ENCODE data around the gene CCDC91. TPM values are rescaled to one million over a fixed set of nuclear protein-coding genes. Genes with fewer than 3 reads are reported as not detected.

Gene CCDC91
- polyA plus RNA-seq, 1 donor (not counting 4 experiments of a cell fraction or from before 2014, with no cell fraction given), result 26.5 TPM

- TF ChIP-seq EZH2 (IDR thresholded peaks at IDR 0.05; ENCODE audit: low read length), result no peak
- TF ChIP-seq, protein P1, sequence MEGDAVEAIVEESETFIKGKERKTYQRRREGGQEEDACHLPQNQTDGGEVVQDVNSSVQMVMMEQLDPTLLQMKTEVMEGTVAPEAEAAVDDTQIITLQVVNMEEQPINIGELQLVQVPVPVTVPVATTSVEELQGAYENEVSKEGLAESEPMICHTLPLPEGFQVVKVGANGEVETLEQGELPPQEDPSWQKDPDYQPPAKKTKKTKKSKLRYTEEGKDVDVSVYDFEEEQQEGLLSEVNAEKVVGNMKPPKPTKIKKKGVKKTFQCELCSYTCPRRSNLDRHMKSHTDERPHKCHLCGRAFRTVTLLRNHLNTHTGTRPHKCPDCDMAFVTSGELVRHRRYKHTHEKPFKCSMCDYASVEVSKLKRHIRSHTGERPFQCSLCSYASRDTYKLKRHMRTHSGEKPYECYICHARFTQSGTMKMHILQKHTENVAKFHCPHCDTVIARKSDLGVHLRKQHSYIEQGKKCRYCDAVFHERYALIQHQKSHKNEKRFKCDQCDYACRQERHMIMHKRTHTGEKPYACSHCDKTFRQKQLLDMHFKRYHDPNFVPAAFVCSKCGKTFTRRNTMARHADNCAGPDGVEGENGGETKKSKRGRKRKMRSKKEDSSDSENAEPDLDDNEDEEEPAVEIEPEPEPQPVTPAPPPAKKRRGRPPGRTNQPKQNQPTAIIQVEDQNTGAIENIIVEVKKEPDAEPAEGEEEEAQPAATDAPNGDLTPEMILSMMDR (optimal IDR thresholded peaks at IDR 0.05 in 1 of 3, IDR thresholded peaks at IDR 0.05 in 1 of 3, conservative IDR thresholded peaks at IDR 0.05 in 1 of 3; ENCODE audit: extremely low read depth in 1 of 3, insufficient read depth in 2 of 3, low read length in 3 of 3), result no peak
- DNase-seq (ENCODE audit: low read depth, low spot score), result no peak
- Histone ChIP-seq H3K27me3 (ENCODE audit: control insufficient read depth, extremely low read depth, insufficient read depth, low read length) (no peaks in the 10 kb centered on the region), H3K4me1 (ENCODE audit: control insufficient read depth, extremely low read depth, insufficient read depth, low read length) (no peaks in the 10 kb centered on the region), H3K9ac (ENCODE audit: control insufficient read depth, extremely low read depth, insufficient read depth, low read length) (no peak overlapping the region), H3K9me3 (ENCODE audit: control insufficient read depth, low read depth, low read length) (no peaks in the 10 kb centered on the region), H4K20me1 (ENCODE audit: control insufficient read depth, extremely low read depth, insufficient read depth, low read length) (no peaks in the 10 kb centered on the region), H3K9me1 (ENCODE audit: control insufficient read depth, extremely low read depth, insufficient read depth, low read length) (no peaks in the 10 kb centered on the region), H2AFZ (ENCODE audit: control insufficient read depth, low read length) (no peak overlapping the region), H3K4me3 (ENCODE audit: control insufficient read depth in 2 of 3, extremely low read depth in 1 of 3, insufficient read depth in 2 of 3, low read depth in 1 of 3, low read length in 3 of 3) (no peak overlapping the region), H3K4me2 (ENCODE audit: control insufficient read depth, extremely low read depth, insufficient read depth, low read depth, low read length) (no peak overlapping the region), H3K79me2 (ENCODE audit: control insufficient read depth, insufficient read depth, low read length) (no peaks in the 10 kb centered on the region), H3K27ac (ENCODE audit: control insufficient read depth, insufficient read depth, low read length) (no peak overlapping the region), H3K36me3 (ENCODE audit: control insufficient read depth in 2 of 2, extremely low read depth in 1 of 2, insufficient read depth in 2 of 2, low read length in 2 of 2) (no peaks in the 10 kb centered on the region)
- no peak for FAIRE-seq
- dilution Hi-C loops (cut with MboI; ENCODE audit: extremely low pct_ligation_motif_present, low sequenced_read_pairs), result no loop called here
Measured at GRCh38 chr12:28240853-28241252, 50.6 kb downstream of the CCDC91 start.

- no peaks in the 10 kb centered on the region for H3K79me2 ChIP-seq (ENCODE audit: control insufficient read depth, insufficient read depth, low read length)
- H3K4me3 ChIP-seq (ENCODE audit: control insufficient read depth in 2 of 3, extremely low read depth in 1 of 3, insufficient read depth in 2 of 3, low read depth in 1 of 3, low read length in 3 of 3), result no peak overlapping the region
- H3K27me3 ChIP-seq (ENCODE audit: control insufficient read depth, extremely low read depth, insufficient read depth, low read length), result no peaks in the 10 kb centered on the region
- no peak for DNase-seq (ENCODE audit: low read depth, low spot score)
- no peak for TF ChIP-seq EZH2 (IDR thresholded peaks at IDR 0.05; ENCODE audit: low read length)
- TF ChIP-seq, protein P1 (optimal IDR thresholded peaks at IDR 0.05 in 1 of 3, IDR thresholded peaks at IDR 0.05 in 1 of 3, conservative IDR thresholded peaks at IDR 0.05 in 1 of 3; ENCODE audit: extremely low read depth in 1 of 3, insufficient read depth in 2 of 3, low read length in 3 of 3), result no peak
- no peaks in the 10 kb centered on the region for H4K20me1 ChIP-seq (ENCODE audit: control insufficient read depth, extremely low read depth, insufficient read depth, low read length)
- no peak overlapping the region for H3K27ac ChIP-seq (ENCODE audit: control insufficient read depth, insufficient read depth, low read length)
- no peak overlapping the region for H3K9ac ChIP-seq (ENCODE audit: control insufficient read depth, extremely low read depth, insufficient read depth, low read length)
- no peak overlapping the region for H2AFZ ChIP-seq (ENCODE audit: control insufficient read depth, low read length)
- no peaks in the 10 kb centered on the region for H3K4me1 ChIP-seq (ENCODE audit: control insufficient read depth, extremely low read depth, insufficient read depth, low read length)
- no peaks in the 10 kb centered on the region for H3K36me3 ChIP-seq (ENCODE audit: control insufficient read depth in 2 of 2, extremely low read depth in 1 of 2, insufficient read depth in 2 of 2, low read length in 2 of 2)
- no peaks in the 10 kb centered on the region for H3K9me3 ChIP-seq (ENCODE audit: control insufficient read depth, low read depth, low read length)
- H3K4me2 ChIP-seq (ENCODE audit: control insufficient read depth, extremely low read depth, insufficient read depth, low read depth, low read length), result no peak overlapping the region
- dilution Hi-C loops (cut with MboI; ENCODE audit: extremely low pct_ligation_motif_present, low sequenced_read_pairs), result no loop called here
- H3K9me1 ChIP-seq (ENCODE audit: control insufficient read depth, extremely low read depth, insufficient read depth, low read length), result no peaks in the 10 kb centered on the region
- FAIRE-seq, result no peak
Measured at GRCh38 chr12:28242129-28242495, 51.9 kb downstream of the CCDC91 start.
